Parietal lobe (tissue), 1 donor: ENCODE results near the gene MUC5AC. TPM values are rescaled to one million over a fixed set of nuclear protein-coding genes. Genes with fewer than 3 reads are reported as not detected.

Experiments
- total RNA-seq: library from RNA; depleted of rRNA; stranded (reverse); fragments of >200 nt; gene quantifications from one replicate; pipeline ENCODE4 v1.2.3, GENCODE V29; 2014

The MUC5AC gene, protein sequence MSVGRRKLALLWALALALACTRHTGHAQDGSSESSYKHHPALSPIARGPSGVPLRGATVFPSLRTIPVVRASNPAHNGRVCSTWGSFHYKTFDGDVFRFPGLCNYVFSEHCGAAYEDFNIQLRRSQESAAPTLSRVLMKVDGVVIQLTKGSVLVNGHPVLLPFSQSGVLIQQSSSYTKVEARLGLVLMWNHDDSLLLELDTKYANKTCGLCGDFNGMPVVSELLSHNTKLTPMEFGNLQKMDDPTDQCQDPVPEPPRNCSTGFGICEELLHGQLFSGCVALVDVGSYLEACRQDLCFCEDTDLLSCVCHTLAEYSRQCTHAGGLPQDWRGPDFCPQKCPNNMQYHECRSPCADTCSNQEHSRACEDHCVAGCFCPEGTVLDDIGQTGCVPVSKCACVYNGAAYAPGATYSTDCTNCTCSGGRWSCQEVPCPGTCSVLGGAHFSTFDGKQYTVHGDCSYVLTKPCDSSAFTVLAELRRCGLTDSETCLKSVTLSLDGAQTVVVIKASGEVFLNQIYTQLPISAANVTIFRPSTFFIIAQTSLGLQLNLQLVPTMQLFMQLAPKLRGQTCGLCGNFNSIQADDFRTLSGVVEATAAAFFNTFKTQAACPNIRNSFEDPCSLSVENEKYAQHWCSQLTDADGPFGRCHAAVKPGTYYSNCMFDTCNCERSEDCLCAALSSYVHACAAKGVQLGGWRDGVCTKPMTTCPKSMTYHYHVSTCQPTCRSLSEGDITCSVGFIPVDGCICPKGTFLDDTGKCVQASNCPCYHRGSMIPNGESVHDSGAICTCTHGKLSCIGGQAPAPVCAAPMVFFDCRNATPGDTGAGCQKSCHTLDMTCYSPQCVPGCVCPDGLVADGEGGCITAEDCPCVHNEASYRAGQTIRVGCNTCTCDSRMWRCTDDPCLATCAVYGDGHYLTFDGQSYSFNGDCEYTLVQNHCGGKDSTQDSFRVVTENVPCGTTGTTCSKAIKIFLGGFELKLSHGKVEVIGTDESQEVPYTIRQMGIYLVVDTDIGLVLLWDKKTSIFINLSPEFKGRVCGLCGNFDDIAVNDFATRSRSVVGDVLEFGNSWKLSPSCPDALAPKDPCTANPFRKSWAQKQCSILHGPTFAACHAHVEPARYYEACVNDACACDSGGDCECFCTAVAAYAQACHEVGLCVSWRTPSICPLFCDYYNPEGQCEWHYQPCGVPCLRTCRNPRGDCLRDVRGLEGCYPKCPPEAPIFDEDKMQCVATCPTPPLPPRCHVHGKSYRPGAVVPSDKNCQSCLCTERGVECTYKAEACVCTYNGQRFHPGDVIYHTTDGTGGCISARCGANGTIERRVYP (N-terminal part only)
- not detected for total RNA-seq

DNA sequence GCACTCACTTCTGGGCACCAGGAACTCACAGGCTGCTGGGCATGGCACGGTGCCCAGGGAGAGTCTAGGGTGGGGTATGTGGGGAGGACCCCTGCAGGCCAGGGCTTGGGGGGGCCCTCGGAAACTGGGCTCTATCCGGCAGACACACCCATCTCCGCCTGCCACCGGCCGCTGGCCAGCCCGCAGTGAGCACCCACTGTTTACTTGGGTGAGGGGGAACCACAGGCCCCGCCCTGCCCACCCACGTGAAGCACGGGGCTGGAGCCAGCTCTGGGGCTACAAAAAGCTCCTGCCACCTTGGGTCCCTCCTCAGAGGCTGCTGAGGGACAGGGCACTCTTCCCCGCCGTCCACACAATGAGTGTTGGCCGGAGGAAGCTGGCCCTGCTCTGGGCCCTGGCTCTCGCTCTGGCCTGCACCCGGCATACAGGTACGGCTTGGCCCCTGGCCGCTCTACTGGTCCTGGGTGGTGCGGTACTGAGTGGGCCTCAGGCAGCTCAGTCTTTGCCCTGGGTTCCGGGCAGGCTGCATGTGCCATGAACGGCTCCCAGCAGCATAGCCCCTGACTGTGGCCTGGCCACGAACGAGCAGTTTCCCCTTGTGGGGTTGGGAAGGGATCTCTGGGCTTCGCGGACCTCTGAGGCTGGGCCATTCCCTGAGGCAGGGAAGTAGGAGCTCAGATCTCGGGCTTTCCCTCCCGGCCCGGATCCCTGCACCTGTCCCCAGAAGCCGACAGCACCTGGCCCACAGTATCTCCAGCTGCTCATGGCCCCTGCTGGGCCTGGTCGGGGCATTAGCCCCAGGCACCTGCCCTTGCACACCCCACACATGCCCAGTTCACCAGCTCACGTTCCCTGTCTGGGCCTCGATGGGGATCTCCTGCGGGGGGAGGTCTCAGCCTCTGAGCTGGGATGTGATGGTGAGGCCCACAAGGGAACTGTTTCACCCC lies at the start of gene MUC5AC:
Gene MUC5AC (plus strand): TSS at position 309 of the 947 bp plus-strand sequence. CDS start 47 bp downstream, at position 356.

DNA sequence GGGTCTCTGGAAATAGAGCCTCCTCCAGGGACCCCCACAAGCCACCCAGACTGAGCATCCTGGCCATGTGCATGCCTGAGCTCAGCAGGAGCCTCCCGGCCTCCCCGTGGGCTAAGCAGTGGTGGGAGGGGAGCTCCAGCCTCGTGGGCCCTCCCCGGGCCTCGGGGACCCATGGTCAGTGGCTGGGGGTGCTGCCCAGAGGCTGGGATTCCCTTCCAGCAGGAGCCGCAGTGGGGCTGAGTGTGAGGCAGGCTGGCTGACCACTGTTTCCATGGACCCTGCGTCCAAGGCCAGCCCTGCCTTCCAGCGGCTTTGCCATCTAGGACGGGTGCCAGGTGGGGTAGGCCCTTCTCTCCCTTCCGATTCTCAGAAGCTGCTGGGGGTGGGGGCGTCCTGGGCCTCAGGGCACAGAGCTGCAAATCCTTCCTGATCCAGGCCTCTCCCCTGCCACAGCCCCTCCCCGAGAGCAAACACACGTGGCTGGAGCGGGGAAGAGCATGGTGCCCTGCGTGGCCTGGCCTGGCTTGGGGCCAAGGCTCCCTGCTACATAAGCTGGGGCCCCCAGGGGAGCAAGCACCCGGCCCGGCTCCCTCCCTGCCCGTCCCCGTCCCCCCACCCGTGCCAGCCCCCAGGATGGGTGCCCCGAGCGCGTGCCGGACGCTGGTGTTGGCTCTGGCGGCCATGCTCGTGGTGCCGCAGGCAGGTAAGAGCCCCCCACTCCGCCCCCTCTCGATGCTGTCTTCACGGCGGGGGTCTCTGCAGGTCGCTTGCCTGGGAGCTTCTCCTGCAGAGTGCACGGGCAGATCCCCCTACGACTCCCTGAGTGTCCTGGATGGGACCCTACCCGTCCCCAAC lies 65.0 kb downstream of the MUC5AC start, which contains the start of gene MUC5B:
Gene MUC5B (plus strand): TSS at position 576 of the 855 bp plus-strand sequence. CDS start 58 bp downstream, at position 634.

Other genes starting within 250 kb of the MUC5AC start
- gene CHID1, start 247.1 kb upstream of the MUC5AC start, total RNA-seq = 28.8 TPM
- 82.0 TPM for gene AP2A2, start 232.1 kb upstream of the MUC5AC start, total RNA-seq
- not detected for gene MUC6, start 121.2 kb upstream of the MUC5AC start, total RNA-seq
- not detected for gene MUC2, start 83.1 kb upstream of the MUC5AC start, total RNA-seq
- gene MUC5B, start 65.1 kb downstream of the MUC5AC start, total RNA-seq = not detected
- gene TOLLIP, start 151.7 kb downstream of the MUC5AC start, total RNA-seq = 27.5 TPM
- 54.5 TPM for gene BRSK2, start 232.0 kb downstream of the MUC5AC start, total RNA-seq